Subcutaneous abdominal adipose tissue (tissue), 5 donors: ENCODE measurements around the gene GDPD3.

Experiments
- H3K27ac ChIP-seq: one replicate; pipeline ENCODE4 v1.7.0; 2013; ENCODE audit warnings: low read depth, mild to moderate bottlenecking, inconsistent platforms, low read length, moderate library complexity
- H3K27me3 ChIP-seq, 5 donors: one replicate each; pipeline ENCODE4 v1.7.0; 2013; ENCODE audit warnings: low read length in 5 of 5, inconsistent platforms in 1 of 5; ENCODE audit not compliant: control insufficient read depth in 5 of 5, insufficient read depth in 4 of 5
- H3K36me3 ChIP-seq, 5 donors: one replicate each; pipeline ENCODE4 v1.7.0; 2013; ENCODE audit warnings: low read length in 5 of 5; ENCODE audit not compliant: control insufficient read depth in 5 of 5, insufficient read depth in 5 of 5
- H3K4me1 ChIP-seq, 5 donors: one replicate each; pipeline ENCODE4 v1.7.0; 2013; ENCODE audit warnings: low read length in 5 of 5, mild to moderate bottlenecking in 3 of 5, moderate library complexity in 1 of 5; ENCODE audit not compliant: control insufficient read depth in 5 of 5, insufficient read depth in 5 of 5
- H3K4me3 ChIP-seq, 5 donors: one replicate each; pipeline ENCODE4 v1.7.0; 2013; ENCODE audit warnings: low read length in 5 of 5, low read depth in 1 of 5
- H3K9ac ChIP-seq, 5 donors: one replicate each; pipeline ENCODE4 v1.7.0; 2013; ENCODE audit warnings: low read length in 5 of 5, mild to moderate bottlenecking in 4 of 5, moderate library complexity in 3 of 5
- H3K9me3 ChIP-seq, 5 donors: one replicate each; pipeline ENCODE4 v1.7.0; 2013; ENCODE audit warnings: low read length in 5 of 5; ENCODE audit not compliant: control insufficient read depth in 5 of 5
- donor health status: healthy.
- donor health status: healthy.
- donor health status: healthy.
- donor health status: healthy.
- donor health status: healthy.

Gene GDPD3

DNA sequence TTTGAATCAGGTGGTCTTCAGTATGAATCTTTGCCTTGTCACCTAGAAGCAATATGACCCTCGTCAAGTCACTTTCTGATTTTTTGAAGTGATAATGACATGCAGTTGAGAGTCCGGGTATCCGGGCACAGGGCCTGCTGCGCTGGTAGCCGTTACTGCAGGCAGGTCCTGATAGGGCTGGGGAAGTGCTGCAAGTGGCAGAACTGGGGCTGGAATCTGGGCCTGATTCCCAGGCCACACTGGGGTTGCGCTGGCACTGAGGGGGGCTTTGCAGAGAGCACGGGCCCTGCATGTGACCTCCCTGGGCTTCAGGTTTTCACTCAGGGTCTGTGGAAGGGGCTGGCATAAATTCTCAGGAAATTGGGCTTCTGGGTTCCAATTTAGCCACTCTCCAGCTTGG, 34.6 kb downstream of the GDPD3 start:
- H3K4me1 ChIP-seq, result peaks cover 7 to 31% (median 24%) of the 10 kb centered on the region in 5 donors
- H3K36me3 ChIP-seq, result peaks cover 0 to 58% (median 53%) of the 10 kb centered on the region in 5 donors
- peak overlapping the region in 1 of 5 donors; percentile 5 for H3K9ac ChIP-seq

DNA sequence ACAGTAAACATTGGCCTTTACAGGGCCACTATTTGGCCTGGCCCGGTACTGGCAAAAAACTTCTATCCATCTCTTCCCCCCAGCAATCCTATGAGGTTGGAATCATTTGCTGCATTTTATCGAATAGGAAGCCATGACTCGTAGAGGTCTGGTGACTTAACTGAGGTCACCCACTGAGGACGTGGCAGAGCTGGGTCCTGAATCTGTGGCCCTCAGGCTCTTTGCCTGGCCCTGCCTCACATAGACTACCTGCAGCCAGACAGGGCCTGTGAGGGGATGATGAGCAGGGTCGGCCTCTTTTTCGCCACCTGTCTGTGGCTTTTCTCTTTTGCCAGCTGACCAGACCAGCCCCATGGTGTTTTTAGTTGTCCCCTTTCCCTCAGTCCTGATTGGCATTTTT, 35.7 kb downstream of the GDPD3 start:
- peak overlapping the region in 4 of 5 donors; percentile 79 to 98 (median 89) for H3K9ac ChIP-seq

More for the DNA sequence above, 34.6 kb downstream of the GDPD3 start:
- Histone ChIP-seq H3K27ac (no peak overlapping the region), H3K4me3 (no peak overlapping the region), H3K27me3 (no peaks in the 10 kb centered on the region), H3K9me3 (no peaks in the 10 kb centered on the region)

DNA sequence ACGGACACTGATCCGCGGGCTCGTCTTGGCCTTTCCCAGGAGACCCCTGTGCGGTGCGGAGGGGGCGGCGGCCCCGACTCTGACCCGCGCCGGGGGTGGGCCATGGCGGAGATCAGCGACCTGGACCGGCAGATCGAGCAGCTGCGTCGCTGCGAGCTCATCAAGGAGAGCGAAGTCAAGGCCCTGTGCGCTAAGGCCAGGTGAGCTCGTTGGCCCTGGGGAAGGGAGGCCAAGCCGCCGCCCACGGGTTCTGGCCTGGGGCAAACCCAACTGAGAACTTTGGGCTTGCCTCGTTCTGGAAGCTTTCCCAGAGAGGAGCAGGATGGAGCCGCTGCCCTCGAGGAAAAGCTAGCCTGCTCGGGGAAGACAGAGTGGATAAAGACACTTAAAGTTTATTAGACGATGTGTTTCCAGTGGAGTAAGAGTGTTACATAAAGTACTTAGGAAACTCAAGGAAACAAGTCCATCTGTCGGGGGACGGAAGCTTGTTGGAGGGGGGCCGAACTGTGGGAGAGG, 37.0 kb downstream of the GDPD3 start:
- no peaks in the 10 kb centered on the region for H3K27me3 ChIP-seq

More for the DNA sequence above, 35.7 kb downstream of the GDPD3 start:
- Histone ChIP-seq H3K4me1 (peaks cover 7 to 31% (median 24%) of the 10 kb centered on the region in 5 donors), H3K27ac (peak overlapping the region; percentile 88), H3K9me3 (no peaks in the 10 kb centered on the region), H3K4me3 (peak overlapping the region in 1 of 5 donors; percentile 92), H3K36me3 (peaks cover 0 to 51% (median 42%) of the 10 kb centered on the region in 5 donors), H3K27me3 (no peaks in the 10 kb centered on the region)

DNA sequence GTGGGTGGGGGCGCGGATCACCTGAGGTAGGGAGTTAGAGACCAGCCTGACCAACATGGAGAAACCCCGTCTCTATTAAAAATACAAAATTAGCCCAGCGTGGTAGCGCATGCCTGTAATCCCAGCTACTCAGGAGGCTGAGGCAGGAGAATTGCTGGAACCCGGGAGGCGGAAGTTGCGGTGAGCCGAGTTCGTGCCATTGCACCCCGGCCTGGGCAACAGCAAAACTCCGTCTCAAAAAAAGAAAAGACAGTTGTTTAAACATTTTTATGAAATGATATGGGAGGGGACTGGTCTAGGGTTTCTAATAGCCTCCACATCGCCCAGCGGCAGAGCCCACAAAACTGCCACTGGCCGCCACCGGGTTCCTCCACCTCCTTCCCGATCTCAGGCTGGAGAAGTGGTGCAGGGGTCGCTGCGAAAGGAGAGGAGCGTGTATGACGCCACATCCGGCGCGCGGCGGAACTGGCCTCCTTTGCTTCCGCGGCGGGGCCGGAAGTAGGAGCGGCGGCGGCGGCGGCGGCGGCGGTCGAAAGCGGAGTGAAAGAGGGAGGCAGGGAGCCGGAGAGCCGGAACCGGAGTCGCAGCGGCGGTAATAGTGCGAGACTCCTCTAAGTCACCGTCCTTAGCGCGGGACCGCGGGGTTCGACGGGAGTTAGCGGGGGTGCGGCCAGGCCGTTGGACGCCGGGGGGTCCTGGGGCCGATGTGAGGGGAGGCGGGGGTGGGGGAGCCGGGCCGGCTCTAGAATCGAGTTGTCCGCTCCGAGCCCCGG, 37.6 kb downstream of the GDPD3 start, which contains the start of gene PPP4C:
Gene PPP4C (plus strand): TSS at position 492 of the 773 bp plus-strand sequence. CDS start 384 bp downstream, outside the sequence.
- H3K9me3 ChIP-seq, result no peaks in the 10 kb centered on the region
- peak within 1 kb of the TSS; percentile 79 to 98 (median 84) for H3K9ac ChIP-seq
- peaks cover 0 to 53% (median 43%) of the 10 kb centered on the region in 5 donors for H3K36me3 ChIP-seq
- H3K4me3 ChIP-seq, result peak within 1 kb of the TSS; percentile 77 to 92 (median 83)
- H3K27ac ChIP-seq, result peak within 1 kb of the TSS; percentile 88
- peaks cover 7 to 33% (median 24%) of the 10 kb centered on the region in 5 donors for H3K4me1 ChIP-seq
- H3K27me3 ChIP-seq, result no peaks in the 10 kb centered on the region

More for the DNA sequence above, 37.0 kb downstream of the GDPD3 start:
- H3K27ac ChIP-seq, result peak overlapping the region; percentile 88
- H3K36me3 ChIP-seq, result peaks cover 0 to 53% (median 44%) of the 10 kb centered on the region in 5 donors
- H3K4me1 ChIP-seq, result peaks cover 7 to 31% (median 24%) of the 10 kb centered on the region in 5 donors
- peak overlapping the region; percentile 79 to 98 (median 84) for H3K9ac ChIP-seq
- peak overlapping the region; percentile 77 to 92 (median 83) for H3K4me3 ChIP-seq
- no peaks in the 10 kb centered on the region for H3K9me3 ChIP-seq

DNA sequence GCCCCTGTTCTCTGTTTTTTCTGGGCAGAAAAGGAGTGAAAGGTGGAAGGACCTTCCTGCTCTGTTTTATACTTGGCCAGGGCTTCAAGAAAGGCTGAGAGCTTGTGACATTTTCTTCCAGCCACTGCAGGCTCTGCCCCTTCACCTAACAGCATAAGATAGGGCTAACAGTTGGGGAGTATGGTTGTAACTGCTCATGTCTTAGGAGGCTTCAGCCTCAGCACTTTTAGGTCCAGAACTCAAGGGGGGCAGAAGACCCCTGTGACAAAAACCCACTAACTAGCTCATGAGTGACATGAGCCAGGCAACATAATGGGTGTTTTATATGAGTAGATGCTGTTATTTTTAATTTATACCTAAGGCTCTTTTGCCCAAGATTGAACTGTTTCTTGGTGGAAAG, 42.8 kb downstream of the GDPD3 start:
- Histone ChIP-seq H3K27ac (peak overlapping the region; percentile 41), H3K36me3 (peaks cover 0 to 63% (median 47%) of the 10 kb centered on the region in 5 donors), H3K9ac (peak overlapping the region in 2 of 5 donors; percentile 17 to 23), H3K4me1 (peaks cover 13 to 58% (median 45%) of the 10 kb centered on the region in 5 donors), H3K27me3 (no peaks in the 10 kb centered on the region), H3K4me3 (no peak overlapping the region), H3K9me3 (no peaks in the 10 kb centered on the region)

DNA sequence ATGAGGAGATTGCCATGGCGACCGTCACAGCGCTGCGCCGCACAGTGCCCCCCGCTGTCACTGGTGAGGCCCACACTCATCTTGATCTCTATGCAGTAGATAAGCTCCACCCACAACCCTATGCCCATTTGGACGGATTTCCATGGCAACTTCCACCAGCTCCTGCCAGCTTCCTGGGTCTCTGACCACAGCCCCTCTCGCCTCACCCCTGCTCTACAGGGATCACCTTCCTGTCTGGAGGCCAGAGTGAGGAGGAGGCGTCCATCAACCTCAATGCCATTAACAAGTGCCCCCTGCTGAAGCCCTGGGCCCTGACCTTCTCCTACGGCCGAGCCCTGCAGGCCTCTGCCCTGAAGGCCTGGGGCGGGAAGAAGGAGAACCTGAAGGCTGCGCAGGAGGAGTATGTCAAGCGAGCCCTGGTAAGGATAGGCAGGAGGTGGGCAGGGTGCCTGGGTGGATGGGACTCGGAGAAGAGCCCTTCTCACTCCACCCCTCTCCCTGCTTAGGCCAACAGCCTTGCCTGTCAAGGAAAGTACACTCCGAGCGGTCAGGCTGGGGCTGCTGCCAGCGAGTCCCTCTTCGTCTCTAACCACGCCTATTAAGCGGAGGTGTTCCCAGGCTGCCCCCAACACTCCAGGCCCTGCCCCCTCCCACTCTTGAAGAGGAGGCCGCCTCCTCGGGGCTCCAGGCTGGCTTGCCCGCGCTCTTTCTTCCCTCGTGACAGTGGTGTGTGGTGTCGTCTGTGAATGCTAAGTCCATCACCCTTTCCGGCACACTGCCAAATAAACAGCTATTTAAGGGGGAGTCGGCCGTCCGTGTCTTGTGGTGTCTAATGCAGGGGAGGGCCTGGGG, 43.5 kb downstream of the GDPD3 start:
- Histone ChIP-seq H3K36me3 (peaks cover 0 to 63% (median 47%) of the 10 kb centered on the region in 5 donors), H3K4me3 (peak overlapping the region in 1 of 5 donors; percentile 6), H3K9ac (peak overlapping the region in 3 of 5 donors; percentile 1 to 23 (median 17)), H3K27me3 (no peaks in the 10 kb centered on the region), H3K4me1 (peaks cover 13 to 55% (median 49%) of the 10 kb centered on the region in 5 donors), H3K9me3 (no peaks in the 10 kb centered on the region), H3K27ac (peak overlapping the region; percentile 41)

DNA sequence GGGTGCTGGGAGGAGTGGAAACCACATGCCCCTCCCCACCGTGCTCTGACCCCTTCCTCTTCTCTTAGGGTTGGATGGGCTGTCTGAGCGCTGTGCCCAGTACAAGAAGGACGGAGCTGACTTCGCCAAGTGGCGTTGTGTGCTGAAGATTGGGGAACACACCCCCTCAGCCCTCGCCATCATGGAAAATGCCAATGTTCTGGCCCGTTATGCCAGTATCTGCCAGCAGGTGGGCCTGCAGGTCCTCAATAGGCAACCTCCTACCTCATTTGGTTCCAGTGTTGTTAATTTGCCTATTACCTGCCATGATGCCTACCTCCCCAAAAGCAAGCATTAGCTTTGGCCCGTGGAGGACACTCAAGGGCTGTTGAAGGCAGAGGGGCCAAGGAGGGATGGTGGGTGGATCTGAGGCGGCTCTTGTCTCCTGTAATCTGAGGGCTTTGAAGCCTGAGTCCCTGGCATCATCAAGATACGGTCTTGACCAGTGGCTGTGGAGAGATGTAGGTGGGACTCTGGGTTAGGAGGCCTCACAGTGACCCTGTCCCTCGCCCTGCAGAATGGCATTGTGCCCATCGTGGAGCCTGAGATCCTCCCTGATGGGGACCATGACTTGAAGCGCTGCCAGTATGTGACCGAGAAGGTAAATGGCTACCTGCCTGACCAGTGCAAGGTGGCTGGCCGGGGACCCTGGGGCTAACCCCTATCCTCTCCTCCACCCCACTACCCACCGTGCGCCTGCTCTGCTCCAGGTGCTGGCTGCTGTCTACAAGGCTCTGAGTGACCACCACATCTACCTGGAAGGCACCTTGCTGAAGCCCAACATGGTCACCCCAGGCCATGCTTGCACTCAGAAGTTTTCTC, 44.4 kb downstream of the GDPD3 start:
- peak overlapping the region in 2 of 5 donors; percentile 6 to 22 for H3K4me3 ChIP-seq
- H3K4me1 ChIP-seq, result peaks cover 15 to 62% (median 57%) of the 10 kb centered on the region in 5 donors
- H3K9ac ChIP-seq, result peak overlapping the region in 2 of 5 donors; percentile 1 to 6
- no peaks in the 10 kb centered on the region for H3K27me3 ChIP-seq
- H3K27ac ChIP-seq, result peak overlapping the region; percentile 50
- H3K9me3 ChIP-seq, result no peaks in the 10 kb centered on the region
- H3K36me3 ChIP-seq, result peaks cover 0 to 63% (median 47%) of the 10 kb centered on the region in 5 donors

DNA sequence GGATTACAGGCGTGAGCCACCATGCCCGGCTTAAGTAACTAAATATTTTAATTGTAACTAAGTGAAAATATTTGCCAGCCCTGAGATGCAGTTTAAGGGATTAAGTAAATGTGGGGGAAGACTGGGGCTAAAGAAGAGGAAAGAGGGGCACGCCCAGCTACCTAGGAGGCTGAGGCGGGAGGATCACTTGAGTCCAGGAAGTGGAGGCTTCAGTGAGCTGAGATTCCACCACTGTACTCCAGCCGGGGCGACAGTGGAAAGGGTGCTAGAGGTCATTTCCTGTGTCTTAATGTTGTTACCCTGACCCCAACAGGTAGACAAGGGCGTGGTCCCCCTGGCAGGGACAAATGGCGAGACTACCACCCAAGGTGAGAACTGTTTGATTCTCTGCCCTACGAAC, 45.0 kb downstream of the GDPD3 start:
- Histone ChIP-seq H3K9me3 (no peaks in the 10 kb centered on the region), H3K36me3 (peaks cover 0 to 63% (median 47%) of the 10 kb centered on the region in 5 donors), H3K4me3 (peak overlapping the region in 1 of 5 donors; percentile 22), H3K27me3 (no peaks in the 10 kb centered on the region), H3K4me1 (peaks cover 21 to 68% (median 64%) of the 10 kb centered on the region in 5 donors), H3K27ac (peak overlapping the region; percentile 50), H3K9ac (peak overlapping the region in 1 of 5 donors; percentile 56)

DNA sequence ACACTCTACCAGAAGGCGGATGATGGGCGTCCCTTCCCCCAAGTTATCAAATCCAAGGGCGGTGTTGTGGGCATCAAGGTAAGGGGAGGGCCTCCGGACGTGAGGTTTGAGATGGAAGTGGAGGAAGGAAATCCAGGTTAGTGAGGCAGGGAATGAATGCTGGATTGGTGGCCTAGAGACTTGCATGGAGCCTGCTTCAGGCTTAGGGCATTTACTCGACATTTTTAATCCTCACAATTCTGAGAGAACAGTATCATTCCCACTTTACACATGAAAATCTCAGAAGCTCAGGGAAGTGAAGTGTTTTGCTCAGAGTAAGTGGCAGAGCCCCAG, 45.8 kb downstream of the GDPD3 start:
- Histone ChIP-seq H3K4me3 (peak overlapping the region; percentile 89 to 98 (median 96)), H3K9me3 (no peaks in the 10 kb centered on the region), H3K27ac (peak overlapping the region; percentile 98), H3K27me3 (no peaks in the 10 kb centered on the region), H3K9ac (peak overlapping the region in 4 of 5 donors; percentile 92 to 97 (median 96)), H3K36me3 (peaks cover 0 to 57% (median 47%) of the 10 kb centered on the region in 5 donors), H3K4me1 (peaks cover 21 to 72% (median 68%) of the 10 kb centered on the region in 5 donors)
